Choroid plexus epithelial cell (primary cell): Measurements from ENCODE around the gene EXD3.

ENCODE experiments used
- DNase-seq: peaks from one replicate; pipeline ENCODE4 v3.0.0-alpha.2; 2010; ENCODE audit warnings: low read depth
- H3K4me3 ChIP-seq: 2 replicates; pipeline ENCODE4 v1.5.1; 2011; ENCODE audit warnings: low read depth, mild to moderate bottlenecking, control low read depth, low read length, moderate library complexity
- CTCF ChIP-seq: conservative IDR thresholded peaks from 2 replicates; pipeline ENCODE4 v1.5.1; 2011; ENCODE audit warnings: low read depth, mild to moderate bottlenecking, control low read depth, inconsistent platforms, low read length, moderate library complexity

Gene EXD3

GRCh38 chr9:137314561-137315560, 108.1 kb downstream of the EXD3 start:
- no peak for DNase-seq
- no peak overlapping the region for H3K4me3 ChIP-seq

GRCh38 chr9:137313956-137314560, 108.9 kb downstream of the EXD3 start:
- TF ChIP-seq CTCF: no peak
- no peak overlapping the region for H3K4me3 ChIP-seq
- no peak for DNase-seq

More at GRCh38 chr9:137314561-137315560, 108.1 kb downstream of the EXD3 start:
- no peak for TF ChIP-seq CTCF

- no peak for DNase-seq
- H3K4me3 ChIP-seq: no peak overlapping the region
- TF ChIP-seq CTCF: no peak
Measured at GRCh38 chr9:137313326-137313936, 109.5 kb downstream of the EXD3 start.

- no peak for DNase-seq
- TF ChIP-seq CTCF: no peak
- H3K4me3 ChIP-seq: no peak overlapping the region
Measured at GRCh38 chr9:137312852-137313325, 110.1 kb downstream of the EXD3 start.

GRCh38 chr9:137311986-137312851, 110.7 kb downstream of the EXD3 start:
- no peak for DNase-seq

More at GRCh38 chr9:137311986-137312851, 110.7 kb downstream of the EXD3 start:
- no peak for TF ChIP-seq CTCF
- H3K4me3 ChIP-seq: no peak overlapping the region
